Activated CD4-positive, alpha-beta T cell treated with anti-CD3 and anti-CD28 coated beads, Interleukin-2, Interleukin-4, amounts not matched to agents 100 ng/mL and 50 ng/mL, durations not matched to agents 16 hours and 8 hours (primary cell): ENCODE data around the gene CD14.
A peak's percentile ranks its signal among the peaks of the same experiment; 100 is the strongest.
"Not testable (repeated sequence)": the region's sequence is repeated elsewhere in the genome, so short reads cannot be mapped to it uniquely, and the experiment has no call there.

Source experiments
- DNase-seq: peaks from one replicate; pipeline ENCODE4 v3.0.0-alpha.2; 2020; ENCODE audit warnings: low spot score

Gene CD14

GRCh38 chr5:140633021-140633471, at the start of gene CD14:
Gene CD14 (minus strand): TSS chr5:140633175. CDS start chr5:140633071, 104 bp downstream.
- no peak for DNase-seq

- no peak for DNase-seq
Observed at GRCh38 chr5:140678993-140679392, 46.0 kb upstream of the CD14 start.

- no peak for DNase-seq
Observed at GRCh38 chr5:140677947-140678346, 45.0 kb upstream of the CD14 start.

GRCh38 chr5:140674629-140675028, 41.7 kb upstream of the CD14 start:
- no peak for DNase-seq

GRCh38 chr5:140674211-140674610, 41.2 kb upstream of the CD14 start:
- no peak for DNase-seq

- no peak for DNase-seq
Observed at GRCh38 chr5:140673187-140673976, 40.4 kb upstream of the CD14 start, which contains the start of gene DND1. Gene DND1 (minus strand): TSS chr5:140673576. CDS start chr5:140673542, 34 bp downstream.

- no peak for DNase-seq
Observed at GRCh38 chr5:140672455-140673186, 39.6 kb upstream of the CD14 start.

- DNase-seq, result no peak
Observed at GRCh38 chr5:140671472-140672125, 38.6 kb upstream of the CD14 start.

GRCh38 chr5:140671035-140671434, 38.1 kb upstream of the CD14 start:
- not testable (repeated sequence) for DNase-seq

- peak; percentile 96 for DNase-seq
Observed at GRCh38 chr5:140664359-140665119, 31.6 kb upstream of the CD14 start, which contains the start of gene WDR55. Gene WDR55 (plus strand): TSS chr5:140664904. CDS start chr5:140664913, 9 bp downstream.

GRCh38 chr5:140664030-140664358, 31.0 kb upstream of the CD14 start:
- DNase-seq, result no peak

GRCh38 chr5:140660371-140660770, 27.4 kb upstream of the CD14 start:
- DNase-seq, result not testable (repeated sequence)

- no peak for DNase-seq
Observed at GRCh38 chr5:140658870-140659269, 25.9 kb upstream of the CD14 start.

GRCh38 chr5:140647042-140647419, 14.1 kb upstream of the CD14 start:
- no peak for DNase-seq

GRCh38 chr5:140642718-140643117, 9.7 kb upstream of the CD14 start:
- no peak for DNase-seq

GRCh38 chr5:140641716-140642115, 8.7 kb upstream of the CD14 start:
- no peak for DNase-seq

- DNase-seq, result peak; percentile 97
Observed at GRCh38 chr5:140639148-140639981, 6.4 kb upstream of the CD14 start, which contains the start of gene TMCO6. Gene TMCO6 (plus strand): TSS chr5:140639451. CDS start chr5:140639528, 77 bp downstream.

- DNase-seq, result not testable (repeated sequence)
Observed at GRCh38 chr5:140638898-140639147, 5.8 kb upstream of the CD14 start.

- DNase-seq, result no peak
Observed at GRCh38 chr5:140637371-140638100, 4.6 kb upstream of the CD14 start.
